Fibroblast of the conjunctiva (primary cell): ENCODE results near the gene F2RL3.

Experiments
- DNase-seq: peaks from one replicate; pipeline ENCODE4 v3.0.0-alpha.2; 2010; ENCODE audit warnings: low read depth

Gene F2RL3

GRCh38 chr19:16895467-16896145 lies 6.8 kb downstream of the F2RL3 start:
- DNase-seq = no peak

GRCh38 chr19:16896146-16897028 lies 7.6 kb downstream of the F2RL3 start:
- DNase-seq = no peak

- peak; percentile 93 for DNase-seq
These were observed 8.4 kb downstream of the F2RL3 start for GRCh38 chr19:16897029-16897855.

GRCh38 chr19:16897856-16898161 lies 9.0 kb downstream of the F2RL3 start:
- DNase-seq = no peak

- no peak for DNase-seq
These were observed 9.7 kb downstream of the F2RL3 start for GRCh38 chr19:16898361-16899015.

GRCh38 chr19:16899566-16900075 lies 10.8 kb downstream of the F2RL3 start:
- DNase-seq = no peak

- DNase-seq = no peak
These were observed 12.8 kb downstream of the F2RL3 start for GRCh38 chr19:16901491-16902175.

- no peak for DNase-seq
These were observed 13.7 kb downstream of the F2RL3 start for GRCh38 chr19:16902545-16902944.

GRCh38 chr19:16903347-16903746 lies 14.5 kb downstream of the F2RL3 start:
- DNase-seq = no peak

- DNase-seq = no peak
These were observed 15.8 kb downstream of the F2RL3 start for GRCh38 chr19:16904599-16904998.

GRCh38 chr19:16908759-16909158 lies 20.0 kb downstream of the F2RL3 start:
- DNase-seq = no peak

- DNase-seq = no peak
These were observed 22.2 kb downstream of the F2RL3 start for GRCh38 chr19:16911046-16911445.

- no peak for DNase-seq
These were observed 24.0 kb downstream of the F2RL3 start for GRCh38 chr19:16912780-16913179.

- no peak for DNase-seq
These were observed 25.6 kb downstream of the F2RL3 start for GRCh38 chr19:16914421-16914820.

- DNase-seq = no peak
These were observed 26.3 kb downstream of the F2RL3 start for GRCh38 chr19:16915135-16915534.

- DNase-seq = no peak
These were observed 26.9 kb downstream of the F2RL3 start for GRCh38 chr19:16915734-16916133.

GRCh38 chr19:16917401-16917800 lies 28.6 kb downstream of the F2RL3 start:
- DNase-seq = no peak

- no peak for DNase-seq
These were observed 30.7 kb downstream of the F2RL3 start for GRCh38 chr19:16919496-16919895.

- DNase-seq = peak; percentile 27
These were observed 32.2 kb downstream of the F2RL3 start for GRCh38 chr19:16920816-16921529.

GRCh38 chr19:16921766-16922591 lies 33.2 kb downstream of the F2RL3 start:
- DNase-seq = no peak
